HG03103 (cell line): ENCODE data around the gene SMYD5.

Experiments
- ATAC-seq: cut with Tn5 transposase; IDR thresholded peaks from one replicate; pipeline ENCODE4 v1.9.1; 2021; ENCODE audit warnings: low read depth; ENCODE audit not compliant: unreplicated experiment

Gene SMYD5

DNA sequence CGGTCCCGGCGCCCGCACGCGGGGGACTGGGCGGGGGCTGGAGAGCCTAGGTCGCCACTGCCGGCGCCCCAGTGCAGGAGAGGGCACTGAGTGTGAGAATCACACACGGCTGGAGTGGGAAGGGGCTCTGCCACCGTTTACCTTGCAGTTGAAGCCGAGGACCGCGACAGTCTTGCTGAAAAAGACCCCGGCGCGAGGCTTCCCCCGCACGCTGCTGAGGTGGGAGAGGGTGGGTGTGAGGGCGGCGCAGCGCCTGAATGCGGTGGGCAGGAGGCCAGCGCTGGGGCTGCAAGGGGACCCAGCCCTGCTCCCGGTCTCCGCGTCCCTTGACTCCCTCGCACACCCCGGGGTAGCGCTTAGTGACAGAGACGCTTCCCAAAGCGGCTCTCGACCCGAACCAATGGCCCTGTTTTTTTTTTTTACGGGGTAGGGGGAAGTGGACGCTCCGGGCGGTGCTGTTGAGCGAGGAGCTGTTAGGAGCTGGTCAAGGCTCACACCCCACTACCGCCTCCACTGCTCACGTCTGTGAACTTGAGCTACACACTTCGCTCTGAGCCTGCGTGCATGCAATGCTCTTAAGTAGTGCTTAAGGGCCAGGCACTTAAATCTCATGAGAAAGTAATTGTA is 10.9 kb upstream of the SMYD5 start:
- ATAC-seq = no peak

GRCh38 chr2:73205611-73206010 is 8.4 kb upstream of the SMYD5 start:
- no peak for ATAC-seq

- ATAC-seq = no peak
Observed at GRCh38 chr2:73208258-73208657, 5.8 kb upstream of the SMYD5 start.

GRCh38 chr2:73210019-73210418 is 4.0 kb upstream of the SMYD5 start:
- ATAC-seq = no peak

DNA sequence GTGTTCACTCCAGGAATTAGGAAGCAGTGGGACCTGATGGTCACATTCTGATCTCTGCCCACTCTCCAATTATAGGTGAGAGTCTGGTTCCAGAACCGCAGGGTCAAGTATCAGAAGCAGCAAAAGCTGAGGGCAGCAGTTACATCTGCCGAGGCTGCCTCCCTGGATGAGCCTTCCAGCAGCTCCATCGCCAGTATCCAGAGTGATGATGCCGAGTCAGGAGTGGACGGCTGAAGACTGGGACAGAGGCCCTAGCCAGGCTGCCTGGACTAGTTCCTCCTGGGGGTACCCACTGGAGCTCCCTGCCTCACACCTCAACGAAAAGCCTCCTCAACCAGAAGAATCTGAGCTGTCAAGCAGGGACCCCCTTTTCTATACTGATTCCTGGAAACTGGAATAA is 3.3 kb upstream of the SMYD5 start:
- ATAC-seq = no peak

GRCh38 chr2:73212098-73212447 is 2.0 kb upstream of the SMYD5 start:
- no peak for ATAC-seq

GRCh38 chr2:73212448-73213176 is 1.4 kb upstream of the SMYD5 start:
- ATAC-seq = peak; percentile 64

GRCh38 chr2:73215254-73215653 is 1.2 kb downstream of the SMYD5 start:
- ATAC-seq = no peak

GRCh38 chr2:73217160-73217559 is 3.1 kb downstream of the SMYD5 start:
- ATAC-seq = no peak

DNA sequence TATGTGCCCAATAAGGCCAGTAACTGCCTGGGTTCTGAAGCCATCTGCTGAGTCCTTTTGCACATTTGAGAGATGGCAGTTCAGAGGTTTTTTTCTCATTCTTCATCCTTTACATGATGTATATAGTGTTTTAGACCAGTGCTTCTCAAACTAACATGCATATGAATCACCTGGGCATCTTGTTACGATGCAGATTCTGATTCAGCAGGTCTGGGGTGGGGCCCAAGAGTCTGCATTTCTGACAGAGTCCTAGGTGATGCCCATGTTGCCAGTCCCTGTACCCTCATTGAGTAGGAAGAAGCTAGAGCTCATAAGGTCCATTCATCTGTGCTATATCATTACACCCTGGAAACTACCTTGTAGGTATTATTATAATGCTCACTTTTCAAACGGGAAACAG is 3.8 kb downstream of the SMYD5 start:
- ATAC-seq = no peak

- no peak for ATAC-seq
Observed at GRCh38 chr2:73218298-73218697, 4.3 kb downstream of the SMYD5 start.

DNA sequence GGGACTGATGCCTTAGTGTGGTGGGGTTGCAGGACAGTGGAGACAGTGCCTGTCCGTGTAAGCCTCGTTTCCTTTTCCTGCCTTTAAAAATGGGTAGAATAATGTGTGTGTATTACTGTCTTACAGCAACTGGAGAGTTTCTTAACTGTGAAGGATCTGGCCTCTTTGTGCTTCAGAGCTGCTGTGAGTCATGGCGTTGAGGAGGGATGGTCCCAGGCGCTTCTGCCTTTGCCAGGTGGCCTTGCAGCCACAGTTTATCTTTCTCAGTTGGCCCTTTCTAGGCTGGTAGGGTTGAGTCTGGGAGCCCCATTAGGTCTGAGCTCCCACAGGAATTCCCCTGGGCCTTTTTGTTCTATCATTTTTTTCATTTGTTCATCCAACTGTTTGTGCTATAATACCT is 9.8 kb downstream of the SMYD5 start:
- no peak for ATAC-seq

DNA sequence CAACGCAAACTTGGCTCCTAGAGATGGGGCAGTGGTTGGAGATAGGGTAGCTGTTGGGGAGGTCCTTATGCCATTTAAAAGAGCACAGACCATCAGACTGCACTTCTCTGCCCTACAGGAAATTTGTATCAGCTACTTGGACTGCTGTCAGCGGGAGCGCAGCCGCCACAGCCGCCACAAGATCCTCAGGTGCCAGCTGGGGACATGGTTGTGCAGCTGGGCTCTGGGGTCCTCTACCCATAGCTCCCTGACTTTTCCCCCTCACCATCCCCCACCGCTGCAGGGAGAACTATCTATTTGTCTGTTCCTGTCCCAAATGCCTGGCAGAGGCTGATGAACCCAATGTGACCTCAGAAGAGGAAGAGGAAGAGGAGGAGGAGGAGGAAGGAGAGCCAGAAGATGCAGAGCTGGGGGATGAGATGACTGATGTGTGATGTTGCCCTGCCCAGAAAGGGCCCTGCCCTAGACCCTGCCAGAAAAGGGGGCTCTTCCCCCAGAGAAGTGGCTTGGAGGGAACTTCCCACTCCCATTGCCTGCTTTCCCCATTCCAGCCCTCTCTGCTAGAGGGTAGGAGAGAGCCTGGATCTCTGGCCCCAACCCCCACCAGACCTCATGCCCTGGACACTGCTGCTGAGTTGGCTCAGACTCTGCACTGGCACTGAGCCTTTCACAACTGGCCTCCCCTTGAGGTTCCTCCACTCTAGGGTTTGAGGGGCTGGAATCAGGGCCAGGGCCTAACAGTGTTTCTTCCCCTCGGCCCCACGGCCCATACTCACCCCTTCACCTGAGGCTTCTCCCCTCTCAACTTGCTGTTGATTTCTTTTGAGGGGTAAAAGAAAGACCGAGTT is 11.7 kb downstream of the SMYD5 start:
- ATAC-seq = no peak

GRCh38 chr2:73227086-73227485 is 13.0 kb downstream of the SMYD5 start:
- no peak for ATAC-seq

DNA sequence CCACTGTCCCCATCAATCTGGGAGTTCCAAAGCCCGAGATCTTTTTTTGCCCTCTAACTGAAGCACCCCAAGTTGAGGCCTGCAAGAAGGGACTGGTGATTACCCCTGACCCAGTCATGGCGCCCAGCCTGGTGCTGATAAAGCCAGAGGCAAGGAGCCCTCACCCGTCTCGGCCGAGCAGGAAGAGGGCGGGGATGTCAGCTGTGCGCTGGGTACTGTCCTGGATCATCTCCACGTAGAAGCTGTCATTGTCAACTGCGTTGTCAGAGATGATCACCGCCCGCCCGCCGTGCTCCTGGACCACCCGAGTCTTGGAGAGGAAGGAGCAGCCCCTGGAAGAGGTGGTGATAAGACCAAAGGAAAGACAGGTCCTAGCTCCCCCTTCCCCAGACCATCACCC is 14.6 kb downstream of the SMYD5 start:
- no peak for ATAC-seq

DNA sequence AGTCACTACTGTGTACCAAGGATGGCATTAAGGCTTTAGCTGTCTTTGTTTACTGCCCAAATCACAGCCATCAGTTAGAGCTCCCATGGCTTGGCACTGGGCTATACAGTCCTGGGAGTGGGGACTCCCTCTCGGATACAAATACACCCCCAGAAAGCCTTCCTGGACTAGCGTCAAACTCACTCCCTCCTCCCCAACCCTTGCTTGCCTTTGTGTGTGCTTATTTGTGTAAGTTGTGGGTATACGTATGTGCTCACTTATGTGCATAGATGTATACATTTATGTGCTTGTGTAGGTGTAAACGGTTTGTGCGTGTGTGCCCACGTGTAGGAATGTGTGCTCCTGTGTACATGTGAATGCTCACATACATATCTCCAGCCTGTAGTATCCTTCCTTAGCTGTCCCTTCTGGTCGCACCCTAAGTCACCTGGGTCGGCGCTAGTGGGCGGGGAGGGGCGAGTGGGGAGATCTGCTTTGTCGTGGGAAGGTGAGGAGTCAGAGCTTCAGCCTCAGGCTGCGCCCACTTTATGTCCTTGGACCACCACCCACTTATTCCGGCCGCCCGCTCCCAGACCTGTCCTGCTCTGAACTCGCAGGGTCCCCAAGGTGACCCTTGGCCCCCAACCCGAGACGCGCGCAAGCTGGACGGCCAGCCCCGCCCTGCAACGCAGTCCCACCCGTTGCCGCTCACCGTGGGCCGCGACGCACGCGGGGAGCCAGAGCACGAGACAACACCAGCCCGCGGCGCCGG is 18.5 kb downstream of the SMYD5 start:
- ATAC-seq = peak; percentile 6

DNA sequence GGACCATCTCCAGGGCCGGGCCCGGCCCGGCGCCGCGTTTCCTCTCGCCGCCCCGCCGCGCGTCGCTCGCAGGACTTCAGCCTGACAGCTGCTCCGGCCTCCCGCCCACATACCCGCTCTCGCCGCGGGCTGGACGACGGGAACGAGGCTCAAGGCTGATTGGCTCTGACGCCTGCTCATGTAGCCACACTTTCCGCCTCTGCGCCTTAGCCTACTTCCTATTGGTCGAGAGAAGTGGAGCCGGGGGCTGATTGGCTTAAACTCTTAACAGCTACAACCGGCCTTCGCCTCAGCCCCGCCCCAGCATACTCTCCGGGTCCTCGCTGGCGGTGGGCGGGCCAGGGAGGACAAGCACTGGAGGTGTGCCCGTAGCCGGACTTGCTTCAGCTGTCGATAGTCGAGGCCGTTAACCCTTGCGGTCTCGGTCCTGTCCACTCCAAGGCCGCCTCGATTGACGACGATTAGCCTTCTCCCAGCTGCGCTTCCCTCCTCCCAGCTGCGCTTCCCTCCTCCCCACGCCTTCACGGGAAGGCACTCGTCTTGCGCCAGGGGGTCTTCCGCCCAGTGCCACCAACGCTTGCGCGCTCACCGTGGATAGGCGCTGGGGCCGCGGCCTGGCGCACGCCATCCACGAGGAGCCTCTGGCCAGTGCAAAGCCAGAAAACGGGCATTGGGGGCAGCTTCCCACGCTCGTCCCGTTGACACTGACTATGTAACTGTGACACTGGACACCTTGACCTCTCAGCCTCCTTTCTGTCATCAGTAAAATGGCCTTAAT is 19.3 kb downstream of the SMYD5 start, which contains the start of gene PRADC1:
PRADC1 (minus strand) TSS at position 86 of the 778 bp plus-strand sequence; CDS start at position 7, 79 bp downstream.
- ATAC-seq = peak; percentile 88

DNA sequence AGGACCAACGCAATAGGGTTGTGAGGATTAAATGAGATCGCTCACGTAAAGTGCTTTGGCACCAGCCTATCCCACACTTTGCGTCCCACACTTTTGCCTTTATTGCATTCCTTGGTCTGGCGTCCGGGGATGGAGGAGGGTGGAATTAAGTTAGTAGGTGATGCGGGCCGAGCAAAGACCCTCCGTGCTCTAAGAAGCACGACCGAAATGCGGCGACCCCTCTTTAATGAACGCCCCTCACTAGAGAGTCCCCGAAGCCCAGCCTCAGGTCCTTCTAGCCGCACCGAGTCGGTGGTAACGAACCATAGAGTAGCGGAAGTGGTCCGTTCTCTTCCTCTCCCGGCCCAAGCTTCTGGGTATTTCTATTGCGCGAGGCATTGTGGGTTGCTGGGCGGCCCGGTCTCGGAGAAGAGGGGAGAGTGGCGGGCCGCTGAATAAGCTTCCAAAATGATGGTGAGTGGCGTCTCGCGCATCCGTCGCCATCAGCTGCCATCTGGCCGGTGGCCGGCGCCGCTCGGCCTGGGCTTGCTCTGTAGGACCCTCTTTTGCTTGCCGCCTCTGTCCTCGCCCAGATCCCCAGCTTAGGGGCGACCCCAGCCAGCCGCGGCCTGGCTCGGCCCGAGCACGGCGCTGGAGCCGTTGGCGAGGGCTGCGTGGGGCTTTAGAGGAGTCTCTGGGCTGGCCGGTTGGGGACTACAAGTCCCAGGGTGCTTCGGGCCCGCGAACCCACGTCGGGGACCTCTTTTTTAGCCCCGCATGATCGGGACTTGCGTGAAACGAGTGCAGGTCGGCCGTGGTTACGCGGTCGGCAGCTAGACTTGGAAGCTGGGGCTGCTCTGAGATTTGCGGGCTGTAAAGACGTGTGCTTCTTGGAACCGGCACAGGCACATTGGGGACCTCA is 20.1 kb downstream of the SMYD5 start, which contains the start of gene CCT7:
CCT7 (plus strand) TSS at position 377 of the 901 bp plus-strand sequence; CDS start at position 448, 71 bp downstream.
- peak; percentile 44 for ATAC-seq
